Ramos (cell line): ENCODE data around the gene PRPF39.
"Not testable (repeated sequence)": the region's sequence is repeated elsewhere in the genome, so short reads cannot be mapped to it uniquely, and the experiment has no call there.

Source experiments
- in situ Hi-C: fragments of 300-500 bp; cut with MboI; formaldehyde crosslinking; loops from one replicate; pipeline ENCODE4 v1.14.3; 2022; ENCODE audit warnings: low sequenced_read_pairs; ENCODE audit not compliant: unreplicated experiment

The PRPF39 gene

GRCh38 chr14:45080416-45080968 is 3.4 kb upstream of the PRPF39 start:
- in situ Hi-C loops: not testable (repeated sequence)

DNA sequence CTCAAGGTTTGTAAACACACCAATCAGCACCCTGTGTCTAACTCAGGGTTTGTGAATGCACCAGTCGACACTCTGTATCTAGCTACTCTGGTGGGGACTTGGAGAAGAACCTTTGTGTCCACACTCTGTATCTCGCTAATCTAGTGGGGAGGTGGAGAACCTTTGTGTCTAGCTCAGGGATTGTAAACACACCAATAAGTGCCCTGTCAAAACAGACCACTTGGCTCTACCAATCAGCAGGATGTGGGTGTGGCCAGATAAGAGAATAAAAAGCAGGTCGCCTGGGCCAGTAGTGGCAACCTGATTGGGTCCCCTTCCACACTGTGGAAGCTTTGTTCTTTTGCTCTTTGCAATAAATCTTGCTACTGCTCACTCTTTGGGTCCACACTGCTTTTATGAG is 2.8 kb upstream of the PRPF39 start:
- in situ Hi-C loops: not testable (repeated sequence)

- in situ Hi-C loops: no loop called here
Measured at GRCh38 chr14:45082420-45082819, 1.5 kb upstream of the PRPF39 start.

GRCh38 chr14:45083617-45083975 is 320 bp upstream of the PRPF39 start:
- in situ Hi-C loops: no loop called here

- in situ Hi-C loops: no loop called here
Measured at GRCh38 chr14:45084946-45085346, 1.0 kb downstream of the PRPF39 start.

DNA sequence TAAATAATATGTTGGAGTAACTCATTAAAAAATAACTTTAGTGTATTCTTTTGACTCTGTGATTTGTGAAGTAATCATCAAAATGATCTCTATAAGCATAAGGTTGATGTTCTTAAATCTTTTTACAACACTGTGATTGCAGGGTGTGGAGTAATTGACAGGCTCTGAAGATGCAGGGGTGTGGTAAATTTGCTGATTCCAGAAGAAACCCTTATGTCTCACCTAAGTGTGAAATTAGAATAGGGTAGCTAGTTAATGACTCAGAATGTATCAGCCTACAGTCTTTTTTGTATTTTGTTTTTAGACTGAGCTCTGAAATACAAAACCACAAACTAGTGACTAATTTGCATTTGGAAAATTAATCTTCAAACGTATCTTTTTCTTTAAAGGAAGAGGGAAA is 5.9 kb downstream of the PRPF39 start:
- in situ Hi-C loops: no loop called here

DNA sequence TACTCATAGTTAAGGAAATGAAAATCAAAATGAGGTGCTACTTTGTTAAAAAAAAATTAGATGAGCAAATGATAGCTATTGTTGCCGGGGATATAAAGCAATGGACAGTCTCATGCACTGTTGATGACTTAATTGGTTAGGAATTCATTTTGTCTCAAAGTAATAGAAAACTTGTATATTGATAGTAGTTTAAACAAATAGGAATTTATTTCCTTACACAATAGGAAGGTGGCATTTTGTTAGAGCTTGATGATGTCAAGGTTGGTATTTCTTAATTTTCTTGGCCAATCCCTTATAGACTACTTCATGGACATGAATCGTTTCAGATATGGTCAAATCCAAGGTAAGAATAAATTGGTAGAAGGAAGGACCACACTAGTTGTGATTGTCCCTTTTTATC is 7.8 kb downstream of the PRPF39 start:
- in situ Hi-C loops: no loop called here

DNA sequence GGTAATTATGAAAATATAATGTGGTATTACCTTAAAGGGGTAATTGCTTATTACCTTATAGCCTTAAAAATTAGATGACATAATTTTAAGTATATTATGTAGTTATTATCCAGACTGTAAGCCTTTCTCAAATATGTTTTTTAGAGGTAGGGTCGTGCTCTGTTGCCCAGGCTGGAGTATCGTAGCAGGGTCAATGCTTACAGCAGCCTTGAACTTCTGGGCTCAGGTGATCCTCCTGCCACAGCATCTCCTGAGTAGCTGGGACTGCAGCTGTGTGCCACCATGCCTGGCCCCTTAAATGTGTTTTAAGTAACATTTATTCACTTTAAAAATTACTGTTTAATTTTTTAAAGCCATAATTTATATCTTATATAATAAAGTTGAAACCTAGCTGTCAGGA is 10.4 kb downstream of the PRPF39 start:
- in situ Hi-C loops: no loop called here

DNA sequence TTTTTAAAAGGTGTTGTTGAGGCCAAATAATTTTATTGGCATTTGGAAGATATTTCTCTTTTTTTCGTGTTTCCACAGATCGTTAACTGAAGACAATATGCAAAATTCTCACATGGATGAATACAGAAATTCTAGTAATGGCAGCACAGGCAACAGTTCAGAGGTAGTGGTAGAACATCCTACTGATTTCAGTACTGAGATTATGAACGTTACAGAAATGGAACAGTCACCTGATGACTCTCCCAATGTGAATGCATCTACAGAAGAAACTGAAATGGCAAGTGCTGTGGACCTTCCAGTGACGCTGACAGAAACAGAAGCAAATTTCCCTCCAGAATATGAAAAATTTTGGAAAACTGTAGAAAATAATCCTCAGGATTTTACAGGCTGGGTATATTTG is 11.2 kb downstream of the PRPF39 start:
- in situ Hi-C loops: no loop called here

DNA sequence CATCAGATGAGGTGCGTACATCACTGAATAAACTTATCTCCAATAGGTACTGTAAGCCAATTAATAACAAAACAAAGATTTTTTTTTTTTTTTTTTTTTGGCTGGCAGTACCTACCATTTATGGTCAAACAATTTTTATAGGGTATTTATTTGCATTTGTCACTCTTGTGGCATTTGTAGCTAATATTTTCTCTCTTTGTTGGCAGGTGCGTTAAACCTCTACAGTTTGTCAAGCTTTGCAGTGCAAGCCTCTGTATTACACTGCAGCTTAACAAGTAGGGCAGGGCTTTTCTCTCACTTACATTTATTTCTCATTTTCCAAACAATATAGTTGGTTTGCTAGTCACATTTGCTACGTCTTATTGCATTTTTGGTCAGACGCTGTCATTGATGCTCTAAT is 12.3 kb downstream of the PRPF39 start:
- in situ Hi-C loops: no loop called here

- in situ Hi-C loops: no loop called here
Measured at GRCh38 chr14:45103806-45104205, 19.9 kb downstream of the PRPF39 start.

GRCh38 chr14:45104561-45104960 is 20.6 kb downstream of the PRPF39 start:
- in situ Hi-C loops: no loop called here

- in situ Hi-C loops: no loop called here
Measured at GRCh38 chr14:45112896-45113781, 29.2 kb downstream of the PRPF39 start.

- in situ Hi-C loops: no loop called here
Measured at GRCh38 chr14:45114327-45114726, 30.4 kb downstream of the PRPF39 start.

DNA sequence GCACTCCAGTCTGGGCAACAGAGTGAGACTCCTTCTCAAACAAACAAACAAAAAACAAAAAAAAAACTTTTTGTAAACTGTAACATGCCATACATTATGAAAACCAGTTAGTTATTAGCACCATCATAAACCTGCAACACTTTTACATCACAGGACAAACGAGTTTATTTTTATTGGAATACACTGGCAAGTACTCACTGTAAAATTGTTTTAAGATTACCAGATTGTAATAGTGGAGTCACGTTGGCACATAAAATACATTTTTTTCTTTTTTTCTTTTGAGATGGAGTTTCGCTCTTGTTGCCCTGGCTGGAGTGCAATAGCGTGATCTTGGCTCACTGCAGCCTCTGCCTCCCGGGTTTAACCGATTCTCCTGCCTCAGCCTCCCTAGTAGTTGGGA is 34.7 kb downstream of the PRPF39 start:
- in situ Hi-C loops: no loop called here

- in situ Hi-C loops: no loop called here
Measured at GRCh38 chr14:45120096-45120495, 36.2 kb downstream of the PRPF39 start.

- in situ Hi-C loops: no loop called here
Measured at GRCh38 chr14:45123271-45123670, 39.4 kb downstream of the PRPF39 start.

GRCh38 chr14:45125754-45126153 is 41.8 kb downstream of the PRPF39 start:
- in situ Hi-C loops: no loop called here

DNA sequence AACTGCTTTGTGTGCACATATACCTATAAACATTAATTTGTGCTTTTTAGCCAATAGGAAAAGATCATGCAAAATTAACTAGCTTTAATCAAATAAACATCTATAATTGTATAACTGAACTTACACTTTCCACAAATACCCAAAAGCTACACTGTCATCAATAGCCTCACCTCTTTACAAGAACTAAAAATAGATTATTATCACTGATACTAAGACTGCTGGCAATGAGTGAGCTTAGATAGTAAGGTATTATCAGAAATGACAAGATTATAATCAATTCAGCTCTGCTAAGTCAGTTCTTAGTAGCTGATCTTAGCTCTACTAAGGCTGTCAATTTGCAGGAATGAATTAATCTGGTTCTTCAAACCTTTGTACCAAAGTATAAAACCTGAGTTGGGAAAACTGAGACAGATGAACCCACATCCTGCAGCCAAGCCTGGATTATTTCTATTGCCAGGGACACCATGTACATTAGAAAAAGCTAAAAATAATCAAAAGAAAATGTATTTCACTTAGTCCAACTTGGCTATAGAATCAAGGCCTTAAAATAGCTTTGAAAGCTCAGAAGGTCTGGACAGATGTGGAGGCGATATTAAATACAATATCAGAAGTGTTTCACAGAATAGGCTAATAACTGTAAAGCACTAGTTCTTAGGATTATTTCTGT is 45.2 kb downstream of the PRPF39 start:
- in situ Hi-C loops: no loop called here

- in situ Hi-C loops: no loop called here
Measured at GRCh38 chr14:45133683-45134050, 49.8 kb downstream of the PRPF39 start.
